ENCODE data around the gene MYO5B.
"Not testable (repeated sequence)": the region's sequence is repeated elsewhere in the genome, so short reads cannot be mapped to it uniquely, and the experiment has no call there.

MYO5B gene

GRCh38 chr18:50105027-50105426 lies 89.9 kb downstream of the MYO5B start:
- DNase-seq (ENCODE audit: low read depth in 2 of 2, low spot score in 1 of 2), result no peak

GRCh38 chr18:50104421-50104820 lies 90.5 kb downstream of the MYO5B start:
- no peak for DNase-seq (ENCODE audit: low read depth in 2 of 2, low spot score in 1 of 2)

- no peak for DNase-seq (ENCODE audit: low read depth in 2 of 2, low spot score in 1 of 2)
These were observed 95.1 kb downstream of the MYO5B start for GRCh38 chr18:50099725-50100407.

- no peak for DNase-seq (ENCODE audit: low read depth in 2 of 2, low spot score in 1 of 2)
These were observed 97.2 kb downstream of the MYO5B start for GRCh38 chr18:50097702-50098101.

GRCh38 chr18:50096766-50097435 lies 98.0 kb downstream of the MYO5B start:
- no peak for DNase-seq (ENCODE audit: low read depth in 2 of 2, low spot score in 1 of 2)

- DNase-seq (ENCODE audit: low read depth in 2 of 2, low spot score in 1 of 2), result not testable (repeated sequence)
These were observed 100.2 kb downstream of the MYO5B start for GRCh38 chr18:50094786-50095185.

- DNase-seq (ENCODE audit: low read depth in 2 of 2, low spot score in 1 of 2), result no peak
These were observed 100.7 kb downstream of the MYO5B start for GRCh38 chr18:50094221-50094773.

GRCh38 chr18:50093366-50094064 lies 101.4 kb downstream of the MYO5B start:
- DNase-seq (ENCODE audit: low read depth in 2 of 2, low spot score in 1 of 2), result no peak

GRCh38 chr18:50092245-50092805 lies 102.6 kb downstream of the MYO5B start:
- DNase-seq (ENCODE audit: low read depth in 2 of 2, low spot score in 1 of 2), result no peak

- no peak for DNase-seq (ENCODE audit: low read depth in 2 of 2, low spot score in 1 of 2)
These were observed 103.3 kb downstream of the MYO5B start for GRCh38 chr18:50091509-50092244.

- DNase-seq (ENCODE audit: low read depth in 2 of 2, low spot score in 1 of 2), result no peak
These were observed 104.3 kb downstream of the MYO5B start for GRCh38 chr18:50090370-50091312.

GRCh38 chr18:50089702-50090101 lies 105.2 kb downstream of the MYO5B start:
- DNase-seq (ENCODE audit: low read depth in 2 of 2, low spot score in 1 of 2), result no peak

- DNase-seq (ENCODE audit: low read depth in 2 of 2, low spot score in 1 of 2), result no peak
These were observed 111.2 kb downstream of the MYO5B start for GRCh38 chr18:50083708-50084107.

GRCh38 chr18:50080932-50081560 lies 113.9 kb downstream of the MYO5B start:
- no peak for DNase-seq (ENCODE audit: low read depth in 2 of 2, low spot score in 1 of 2)

GRCh38 chr18:50080316-50080715 lies 114.6 kb downstream of the MYO5B start:
- DNase-seq (ENCODE audit: low read depth in 2 of 2, low spot score in 1 of 2), result no peak

GRCh38 chr18:50079571-50080295 lies 115.2 kb downstream of the MYO5B start:
- no peak for DNase-seq (ENCODE audit: low read depth in 2 of 2, low spot score in 1 of 2)

GRCh38 chr18:50076277-50076676 lies 118.7 kb downstream of the MYO5B start:
- DNase-seq (ENCODE audit: low read depth in 2 of 2, low spot score in 1 of 2), result no peak

GRCh38 chr18:50075772-50076171 lies 119.2 kb downstream of the MYO5B start:
- no peak for DNase-seq (ENCODE audit: low read depth in 2 of 2, low spot score in 1 of 2)

GRCh38 chr18:50074404-50074803 lies 120.5 kb downstream of the MYO5B start:
- no peak for DNase-seq (ENCODE audit: low read depth in 2 of 2, low spot score in 1 of 2)
